Fibroblast of lung (primary cell): ENCODE data around the gene ZNF277. TPM values are rescaled to one million over a fixed set of nuclear protein-coding genes. Genes with fewer than 3 reads are reported as not detected.

Experiments used
- DNase-seq, 2 donors: peaks; one replicate each; pipeline versions ENCODE4 v3.0.0 to v3.0.0-alpha.2; 2010; ENCODE audit warnings: low read depth in 2 of 2
- H2AFZ ChIP-seq: 2 replicates; pipeline ENCODE4 v1.5.1; 2012; ENCODE audit warnings: low read length, control low read depth, inconsistent platforms
- H3K27ac ChIP-seq: 2 replicates; pipeline ENCODE4 v1.5.1; 2011; ENCODE audit warnings: low read length, control low read depth; ENCODE audit not compliant: insufficient read depth
- H3K27me3 ChIP-seq: 2 replicates; pipeline ENCODE4 v1.5.1; 2011; ENCODE audit warnings: mild to moderate bottlenecking, low read length; ENCODE audit not compliant: control insufficient read depth, insufficient read depth
- H3K36me3 ChIP-seq: 2 replicates; pipeline ENCODE4 v1.5.1; 2011; ENCODE audit warnings: low read length; ENCODE audit not compliant: control insufficient read depth, insufficient read depth
- H3K4me1 ChIP-seq: 2 replicates; pipeline ENCODE4 v1.5.1; 2011; ENCODE audit warnings: low read length; ENCODE audit not compliant: control insufficient read depth, insufficient read depth; ENCODE audit errors: extremely low read depth
- H3K4me2 ChIP-seq: 2 replicates; pipeline ENCODE4 v1.5.1; 2011; ENCODE audit warnings: low read length, control low read depth; ENCODE audit not compliant: insufficient read depth; ENCODE audit errors: extremely low read depth
- H3K4me3 ChIP-seq, 4 experiments: fragments of 200-600 bp in 1 of 4; sonication (generic) in 1 of 4; replicated peaks in 1 of 4; 2 replicates each; pipeline ENCODE4 v1.5.1; 2011 to 2016; ENCODE audit warnings: low read length in 4 of 4, low read depth in 3 of 4, mild to moderate bottlenecking in 3 of 4, control low read depth in 2 of 4, inconsistent platforms in 1 of 4, mixed read lengths in 1 of 4; ENCODE audit not compliant: insufficient read depth in 1 of 4; ENCODE audit errors: control extremely low read depth in 1 of 4
- H3K79me2 ChIP-seq: 2 replicates; pipeline ENCODE4 v1.5.1; 2012; ENCODE audit warnings: mild to moderate bottlenecking, low read length, inconsistent platforms; ENCODE audit not compliant: control insufficient read depth, insufficient read depth
- H3K9ac ChIP-seq: 2 replicates; pipeline ENCODE4 v1.5.1; 2011; ENCODE audit warnings: mild to moderate bottlenecking, low read length, control low read depth; ENCODE audit not compliant: insufficient read depth
- H3K9me3 ChIP-seq: 2 replicates; pipeline ENCODE4 v1.5.1; 2012; ENCODE audit warnings: low read depth, low read length; ENCODE audit not compliant: control insufficient read depth, insufficient read depth
- H4K20me1 ChIP-seq: 2 replicates; pipeline ENCODE4 v1.5.1; 2011; ENCODE audit warnings: low read length; ENCODE audit not compliant: control insufficient read depth, insufficient read depth; ENCODE audit errors: extremely low read depth
- CTCF ChIP-seq, 2 donors: IDR thresholded peaks in 1 of 2; conservative IDR thresholded peaks in 1 of 2; 1 replicate in 1 of 2; 2 replicates in 1 of 2; pipeline ENCODE4 v1.5.1; 2011 to 2012; ENCODE audit warnings: low read length in 2 of 2, control low read depth in 1 of 2, inconsistent platforms in 1 of 2, low read depth in 1 of 2, mild to moderate bottlenecking in 1 of 2
- EZH2 ChIP-seq: IDR thresholded peaks from 2 replicates; pipeline ENCODE4 v1.5.1; 2012; ENCODE audit warnings: low read length, control low read depth, mild to moderate bottlenecking; ENCODE audit errors: missing control alignments
- polyA plus RNA-seq, 2 donors: library from polyadenylated mRNA; depleted of rRNA in 1 of 2; stranded (reverse) in 1 of 2; unstranded in 1 of 2; fragments of >200 nt; gene quantifications; 2 replicates each; pipeline ENCODE4 v1.2.1, GENCODE V29; 2011 to 2012; ENCODE audit warnings: missing spikeins in 1 of 2
- total RNA-seq: library from RNA; depleted of rRNA; stranded (reverse); fragments of >200 nt; gene quantifications from 2 replicates; pipeline ENCODE4 v1.2.1, GENCODE V29; 2014

ZNF277 gene
- total and polyA plus RNA-seq, 2 donors (not counting 1 experiment from before 2014, with no cell fraction given) = 23.1 to 66.6 TPM

- no peaks in the 10 kb centered on the region for H3K27me3 ChIP-seq
- H4K20me1 ChIP-seq = no peaks in the 10 kb centered on the region
- DNase-seq = no peak
- H2AFZ ChIP-seq = no peak overlapping the region
- H3K9me3 ChIP-seq = no peaks in the 10 kb centered on the region
- H3K4me3 ChIP-seq = no peak overlapping the region
- H3K4me1 ChIP-seq = no peaks in the 10 kb centered on the region
- TF ChIP-seq CTCF (conservative IDR thresholded peaks at IDR 0.05 in 1 of 2, IDR thresholded peaks at IDR 0.05 in 1 of 2; ENCODE audit: low read depth in 1 of 2, low read length in 2 of 2) (no peak), EZH2 (no peak)
- H3K79me2 ChIP-seq = no peaks in the 10 kb centered on the region
- no peak overlapping the region for H3K9ac ChIP-seq
- H3K4me2 ChIP-seq = no peak overlapping the region
- no peaks in the 10 kb centered on the region for H3K36me3 ChIP-seq
- no peak overlapping the region for H3K27ac ChIP-seq
These were observed 92.1 kb downstream of the ZNF277 start for GRCh38 chr7:112298543-112299100.

GRCh38 chr7:112300072-112300471 is 93.6 kb downstream of the ZNF277 start:
- TF ChIP-seq EZH2 (no peak), CTCF (conservative IDR thresholded peaks at IDR 0.05 in 1 of 2, IDR thresholded peaks at IDR 0.05 in 1 of 2; ENCODE audit: low read depth in 1 of 2, low read length in 2 of 2) (no peak)
- H3K36me3 ChIP-seq = no peaks in the 10 kb centered on the region
- no peak overlapping the region for H3K4me3 ChIP-seq
- H3K79me2 ChIP-seq = no peaks in the 10 kb centered on the region
- no peaks in the 10 kb centered on the region for H4K20me1 ChIP-seq
- no peaks in the 10 kb centered on the region for H3K27me3 ChIP-seq
- no peak overlapping the region for H3K27ac ChIP-seq
- no peaks in the 10 kb centered on the region for H3K9me3 ChIP-seq
- H3K4me2 ChIP-seq = no peak overlapping the region
- no peaks in the 10 kb centered on the region for H3K4me1 ChIP-seq
- H2AFZ ChIP-seq = no peak overlapping the region
- H3K9ac ChIP-seq = no peak overlapping the region
- no peak for DNase-seq

- DNase-seq = no peak
- Histone ChIP-seq H2AFZ (no peak overlapping the region), H4K20me1 (no peaks in the 10 kb centered on the region), H3K4me1 (no peaks in the 10 kb centered on the region), H3K4me2 (no peak overlapping the region), H3K9ac (no peak overlapping the region), H3K27ac (no peak overlapping the region), H3K27me3 (no peaks in the 10 kb centered on the region), H3K36me3 (no peaks in the 10 kb centered on the region), H3K79me2 (no peaks in the 10 kb centered on the region), H3K9me3 (no peaks in the 10 kb centered on the region), H3K4me3 (no peak overlapping the region)
- TF ChIP-seq CTCF (conservative IDR thresholded peaks at IDR 0.05 in 1 of 2, IDR thresholded peaks at IDR 0.05 in 1 of 2; ENCODE audit: low read depth in 1 of 2, low read length in 2 of 2) (no peak), EZH2 (no peak)
These were observed 94.4 kb downstream of the ZNF277 start for GRCh38 chr7:112300831-112301407.
